HG02759 (cell line): ENCODE data around the gene ZNF57.
"Not testable (repeated sequence)": the region's sequence is repeated elsewhere in the genome, so short reads cannot be mapped to it uniquely, and the experiment has no call there.

Experiments
- ATAC-seq: cut with Tn5 transposase; IDR thresholded peaks from one replicate; pipeline ENCODE4 v1.9.1; 2021; ENCODE audit warnings: mild to moderate bottlenecking, moderate library complexity; ENCODE audit not compliant: unreplicated experiment

ZNF57 gene

GRCh38 chr19:2890531-2890930 lies 10.2 kb upstream of the ZNF57 start:
- not testable (repeated sequence) for ATAC-seq

GRCh38 chr19:2896694-2897093 lies 4.0 kb upstream of the ZNF57 start:
- ATAC-seq = no peak

GRCh38 chr19:2902590-2903218 lies 2.0 kb downstream of the ZNF57 start:
- ATAC-seq = no peak

DNA sequence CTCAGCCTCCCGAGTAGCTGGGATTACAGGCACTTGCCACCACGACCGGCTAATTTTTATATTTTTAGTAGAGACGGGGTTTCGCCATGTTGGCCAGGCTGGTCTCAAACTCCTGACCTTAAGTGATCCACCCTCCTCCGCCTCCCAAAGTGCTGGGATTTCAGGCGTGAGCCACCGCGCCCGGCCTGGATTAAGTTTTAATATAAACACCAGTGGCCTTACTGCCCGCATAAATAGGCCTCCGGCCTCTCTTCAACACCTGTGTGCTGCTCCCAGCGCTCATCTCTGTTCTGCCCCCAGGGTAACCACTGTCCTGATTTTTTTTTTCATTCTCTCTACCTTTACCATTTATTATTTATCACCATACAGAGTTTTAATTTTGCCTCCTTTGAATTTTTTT lies 2.6 kb downstream of the ZNF57 start:
- ATAC-seq = not testable (repeated sequence)

GRCh38 chr19:2905918-2906519 lies 5.3 kb downstream of the ZNF57 start:
- no peak for ATAC-seq

DNA sequence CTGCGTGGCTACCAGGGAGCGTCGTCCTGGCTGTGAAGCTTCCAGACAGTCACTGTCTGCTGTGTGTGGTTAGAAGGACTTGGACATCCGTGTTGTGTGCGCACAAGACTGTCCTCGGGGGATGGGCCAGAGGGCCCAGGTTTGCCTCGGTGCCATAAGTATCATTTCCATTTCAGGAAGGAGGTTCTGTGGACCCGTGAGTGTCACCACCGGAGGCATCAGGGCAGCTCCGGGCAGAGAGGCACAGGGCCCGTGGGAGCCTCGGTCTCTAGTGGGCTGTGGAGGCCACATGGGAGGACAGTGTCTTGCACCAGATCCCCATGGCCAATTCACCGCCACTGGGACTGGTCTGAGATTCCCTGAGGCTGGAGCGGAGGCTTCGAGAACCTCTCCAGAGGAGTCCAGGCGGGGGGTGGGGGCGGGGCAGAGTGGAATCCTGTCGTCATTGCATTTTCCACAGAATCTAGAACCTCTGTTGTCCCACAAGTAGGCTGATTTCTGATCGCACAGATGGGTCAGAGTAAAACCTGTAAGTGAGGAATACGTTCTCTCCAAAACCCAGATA lies 6.0 kb downstream of the ZNF57 start:
- no peak for ATAC-seq

- no peak for ATAC-seq
Measured at GRCh38 chr19:2912306-2912705, 11.6 kb downstream of the ZNF57 start.

- no peak for ATAC-seq
Measured at GRCh38 chr19:2917275-2918184, 16.8 kb downstream of the ZNF57 start.

GRCh38 chr19:2922987-2923386 lies 22.3 kb downstream of the ZNF57 start:
- no peak for ATAC-seq

GRCh38 chr19:2923510-2923909 lies 22.8 kb downstream of the ZNF57 start:
- ATAC-seq = no peak

GRCh38 chr19:2926341-2927031 lies 25.8 kb downstream of the ZNF57 start:
- ATAC-seq = no peak

- no peak for ATAC-seq
Measured at GRCh38 chr19:2927032-2927430, 26.3 kb downstream of the ZNF57 start.

DNA sequence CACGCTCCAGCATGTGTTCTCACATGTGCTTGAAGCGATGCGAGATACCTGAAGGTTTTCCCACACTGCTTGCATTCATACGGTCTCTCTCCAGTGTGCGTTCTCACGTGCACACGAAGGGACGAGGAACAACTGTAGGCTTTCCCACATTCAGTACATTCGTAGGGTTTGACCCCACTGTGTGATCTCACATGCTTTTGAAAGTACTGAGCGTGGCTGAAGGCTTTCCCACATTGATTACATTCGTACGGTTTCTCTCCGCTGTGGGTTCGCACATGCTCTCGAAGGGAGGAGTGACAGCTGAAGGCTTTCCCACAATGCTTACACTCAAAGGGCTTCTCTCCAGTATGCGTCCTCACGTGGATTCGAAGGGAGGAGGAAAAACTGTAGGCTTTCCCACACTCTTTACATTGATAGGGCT lies 32.8 kb downstream of the ZNF57 start:
- ATAC-seq = no peak

DNA sequence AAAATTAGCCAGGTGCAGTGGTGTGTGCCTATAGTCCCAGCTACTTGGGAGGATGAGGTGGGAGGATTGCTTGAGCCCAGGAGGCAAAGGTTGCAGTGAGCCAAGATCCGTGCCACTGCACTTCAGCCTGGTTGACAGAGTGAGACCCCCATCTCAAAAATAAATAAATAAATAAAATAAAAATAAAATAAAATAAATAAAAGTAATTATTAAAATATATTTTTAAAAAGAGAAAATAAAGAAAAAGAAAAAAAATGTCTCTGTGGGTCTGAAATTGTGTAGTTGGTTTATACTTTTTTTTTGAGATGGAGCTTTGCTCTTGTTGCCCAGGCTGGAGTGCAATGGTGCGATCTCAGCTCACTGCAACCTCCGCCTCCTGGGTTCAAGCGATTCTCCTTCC lies 35.1 kb downstream of the ZNF57 start:
- ATAC-seq = not testable (repeated sequence)

DNA sequence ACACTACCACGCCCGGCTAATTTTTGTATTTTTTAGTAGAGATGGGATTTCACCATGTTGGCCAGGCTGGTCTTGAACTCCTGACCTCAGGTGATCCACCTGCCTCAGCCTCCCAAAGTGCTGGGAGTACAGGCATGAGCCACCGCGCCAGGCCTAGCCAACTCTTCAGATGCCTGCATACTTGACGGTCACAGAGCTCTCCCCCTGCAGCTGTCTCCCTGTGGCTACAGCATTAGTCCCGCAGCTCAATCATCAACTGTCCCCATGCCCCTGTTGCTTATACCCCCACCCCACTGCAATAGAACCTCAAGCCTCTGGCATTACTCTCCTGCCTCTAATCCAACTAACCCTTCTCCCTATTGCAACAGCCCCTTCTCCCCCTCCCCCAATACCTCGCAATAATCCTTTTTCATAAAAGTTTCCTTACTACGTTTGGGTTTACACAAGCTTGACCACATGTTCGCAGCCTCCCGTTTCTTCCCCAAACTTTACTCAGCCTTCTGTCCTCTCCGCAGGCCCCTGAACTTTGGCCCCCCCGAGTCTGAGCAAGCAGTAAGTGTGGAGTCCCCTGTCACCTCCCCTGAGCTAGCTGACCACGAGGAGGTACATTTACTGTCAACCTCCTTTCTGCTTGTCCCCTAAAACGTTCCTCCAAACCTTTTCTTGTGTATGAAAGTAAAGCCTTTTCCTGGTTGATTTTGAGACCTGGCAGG lies 42.4 kb downstream of the ZNF57 start:
- ATAC-seq = no peak

GRCh38 chr19:2944403-2944774 lies 43.7 kb downstream of the ZNF57 start:
- no peak for ATAC-seq

- ATAC-seq = peak; percentile 95
Measured at GRCh38 chr19:2944775-2945574, 44.2 kb downstream of the ZNF57 start, which contains the start of gene ZNF77. Gene ZNF77 (minus strand): TSS chr19:2944971. CDS start chr19:2944840, 131 bp downstream.

GRCh38 chr19:2945575-2946184 lies 45.0 kb downstream of the ZNF57 start:
- no peak for ATAC-seq

GRCh38 chr19:2949939-2950285 lies 49.2 kb downstream of the ZNF57 start:
- peak; percentile 12 for ATAC-seq
